HepG2 (cell line): Measurements from ENCODE around the gene VPS52. TPM values are rescaled to one million over a fixed set of nuclear protein-coding genes. Genes with fewer than 3 reads are reported as not detected.

Experiments
- DNMT1 ChIP-seq: sonication (generic); formaldehyde crosslinking; IDR thresholded peaks from 2 replicates; pipeline ENCODE4 v1.5.1; 2020; ENCODE audit warnings: mild to moderate bottlenecking, missing genetic modification reagents
- EZH2 ChIP-seq: conservative IDR thresholded peaks from 2 replicates; pipeline ENCODE4 v1.6.1; 2012; ENCODE audit warnings: mild to moderate bottlenecking, low read depth, low read length, moderate library complexity
- HBP1 ChIP-seq: IDR thresholded peaks from 2 replicates; pipeline ENCODE4 v1.6.1; 2016; ENCODE audit warnings: low read depth, control low read depth
- HHEX ChIP-seq: IDR thresholded peaks from 2 replicates; pipeline ENCODE4 v1.6.1; 2016; ENCODE audit warnings: control low read depth
- HOXA3 ChIP-seq: sonication (generic); formaldehyde crosslinking; IDR thresholded peaks from 2 replicates; pipeline ENCODE4 v1.5.0; 2020; ENCODE audit warnings: missing genetic modification reagents
- ISX ChIP-seq: sonication (generic); formaldehyde crosslinking; conservative IDR thresholded peaks from 2 replicates; pipeline ENCODE4 v1.5.0; 2020; ENCODE audit warnings: missing genetic modification reagents
- JUND ChIP-seq: sonication (generic); formaldehyde crosslinking; IDR thresholded peaks from 2 replicates; pipeline ENCODE4 v1.8.0; 2022; ENCODE audit warnings: mild to moderate bottlenecking, missing genetic modification reagents
- KAT8 ChIP-seq: IDR thresholded peaks from 2 replicates; pipeline ENCODE4 v1.6.1; 2016; ENCODE audit warnings: missing genetic modification reagents, missing compliant biosample characterization
- PRDM10 ChIP-seq: sonication (generic); formaldehyde crosslinking; IDR thresholded peaks from 2 replicates; pipeline ENCODE4 v1.4.0; 2020; ENCODE audit warnings: low read depth, missing genetic modification reagents
- TMF1 ChIP-seq: sonication (generic); formaldehyde crosslinking; IDR thresholded peaks from 2 replicates; pipeline ENCODE4 v1.8.1; 2022; ENCODE audit warnings: low read depth, missing genetic modification reagents
- ZFP36L2 ChIP-seq: sonication (generic); formaldehyde crosslinking; IDR thresholded peaks from 2 replicates; pipeline ENCODE4 v1.4.0; 2020; ENCODE audit warnings: missing genetic modification reagents
- ZFP90 ChIP-seq: sonication (generic); formaldehyde crosslinking; IDR thresholded peaks from 2 replicates; pipeline ENCODE4 v1.8.0; 2022; ENCODE audit warnings: missing genetic modification reagents, mild to moderate bottlenecking, inconsistent platforms, borderline replicate concordance
- ZNF224 ChIP-seq: sonication (generic); formaldehyde crosslinking; IDR thresholded peaks from 2 replicates; pipeline ENCODE4 v1.5.0; 2020; ENCODE audit warnings: mild to moderate bottlenecking, missing genetic modification reagents
- ZNF292 ChIP-seq: sonication (generic); formaldehyde crosslinking; IDR thresholded peaks from 2 replicates; pipeline ENCODE4 v1.8.1; 2022; ENCODE audit warnings: mild to moderate bottlenecking, low read depth, missing genetic modification reagents, borderline replicate concordance
- ZNF557 ChIP-seq: sonication (generic); formaldehyde crosslinking; IDR thresholded peaks from 2 replicates; pipeline ENCODE4 v1.4.0; 2020; ENCODE audit warnings: missing genetic modification reagents
- ZNF616 ChIP-seq: sonication (generic); formaldehyde crosslinking; IDR thresholded peaks from 2 replicates; pipeline ENCODE4 v1.5.0; 2020; ENCODE audit warnings: low read depth, mild to moderate bottlenecking, missing genetic modification reagents
- ZNF687 ChIP-seq: sonication (generic); formaldehyde crosslinking; IDR thresholded peaks from 2 replicates; pipeline ENCODE4 v1.5.1; 2020; ENCODE audit warnings: mild to moderate bottlenecking, missing genetic modification reagents, moderate library complexity
- ZNF724P ChIP-seq: sonication (generic); formaldehyde crosslinking; IDR thresholded peaks from 2 replicates; pipeline ENCODE4 v1.8.0; 2022; ENCODE audit warnings: missing genetic modification reagents, borderline replicate concordance
- polyA plus RNA-seq, 8 experiments: library from polyadenylated mRNA; depleted of rRNA in 3 of 8; stranded (reverse) in 7 of 8; unstranded in 1 of 8; fragments of >200 nt; fragmentation: Illumina TruSeq in 4 of 8; extraction: Trizol in 4 of 8; gene quantifications; 2 replicates each; pipeline versions ENCODE4 v1.2.1 to v1.2.3, GENCODE V29; 2011 to 2016; ENCODE audit warnings: low read depth in 4 of 8, missing spikeins in 1 of 8, mixed read lengths in 1 of 8; ENCODE audit not compliant: insufficient read depth in 1 of 8
- total RNA-seq, 5 experiments: library from RNA; depleted of rRNA; stranded (reverse); fragments of >200 nt; fragmentation: Illumina TruSeq; extraction: Trizol; gene quantifications; 2 replicates each; pipeline ENCODE4 v1.2.3, GENCODE V29; 2016; ENCODE audit warnings: low read depth in 1 of 5
- TF ChIP-seq, protein P1 (sequence below): sonication (generic); formaldehyde crosslinking; IDR thresholded peaks from 2 replicates; pipeline ENCODE4 v1.4.0; 2020; ENCODE audit warnings: mild to moderate bottlenecking, low read depth, missing genetic modification reagents

The VPS52 gene
- total and polyA plus RNA-seq, 2 of the 13 experiments (the other 11 are each of a cell fraction or from before 2014, with no cell fraction given) = 48.9 to 85.5 TPM

DNA sequence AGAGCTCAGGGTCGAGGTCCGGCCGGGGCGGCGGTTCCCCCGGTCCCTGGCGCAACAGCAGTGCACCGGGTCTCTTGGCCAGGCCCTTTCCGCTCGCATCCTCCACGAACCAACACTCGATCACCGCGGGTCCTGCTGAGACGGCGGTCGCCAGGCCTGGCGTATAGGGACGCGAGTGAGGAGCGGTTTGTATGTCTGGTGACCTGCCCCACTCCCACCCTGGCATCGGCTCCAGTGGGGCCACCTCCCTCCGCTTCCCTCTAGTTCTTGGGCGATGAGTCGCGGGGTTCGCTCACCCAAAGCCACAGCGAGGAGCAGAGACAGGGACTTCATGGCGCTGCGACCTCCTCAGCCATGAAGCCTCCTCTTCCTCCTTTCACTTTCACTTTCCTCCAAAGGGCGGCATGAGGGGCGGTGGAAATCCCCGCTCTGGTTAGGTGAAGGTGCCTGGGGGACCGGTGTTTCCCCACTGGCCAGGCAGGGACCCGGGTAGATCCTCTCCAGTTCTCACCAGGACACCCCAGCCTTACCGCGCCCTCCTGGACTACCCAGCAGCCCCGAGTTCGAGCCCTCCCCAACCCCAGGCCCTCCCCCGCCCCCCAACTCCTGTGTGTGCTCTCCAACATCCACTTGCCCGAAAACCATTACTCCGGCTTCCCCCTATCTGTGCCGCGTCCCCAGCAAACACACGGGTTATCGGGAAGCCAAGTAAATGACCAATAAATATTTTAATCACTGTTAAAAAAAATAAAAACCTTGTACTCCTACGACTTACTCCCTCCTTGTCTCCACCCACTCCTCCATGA, 42.2 kb upstream of the VPS52 start, which contains the start of gene TAPBP (continued):
- peak; percentile 19; the same call in 1 of the 2 replicates for TF ChIP-seq PRDM10
- TF ChIP-seq, protein P1, sequence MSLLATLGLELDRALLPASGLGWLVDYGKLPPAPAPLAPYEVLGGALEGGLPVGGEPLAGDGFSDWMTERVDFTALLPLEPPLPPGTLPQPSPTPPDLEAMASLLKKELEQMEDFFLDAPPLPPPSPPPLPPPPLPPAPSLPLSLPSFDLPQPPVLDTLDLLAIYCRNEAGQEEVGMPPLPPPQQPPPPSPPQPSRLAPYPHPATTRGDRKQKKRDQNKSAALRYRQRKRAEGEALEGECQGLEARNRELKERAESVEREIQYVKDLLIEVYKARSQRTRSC (CRISPR knock-in tag) = no peak; the same call in 1 of the 2 replicates
- TF ChIP-seq ZNF292 (CRISPR knock-in tag) = 0 out of 2 replicates have a peak, but pooled peaks have one; percentile 33
- TF ChIP-seq HOXA3 (CRISPR knock-in tag) = peak; percentile 20; the same call in 1 of the 2 replicates
- no peak for TF ChIP-seq DNMT1 (CRISPR knock-in tag)
- no peak for TF ChIP-seq ZNF557 (CRISPR knock-in tag)
- peak; percentile 77 for TF ChIP-seq ZNF687
- no peak for TF ChIP-seq TMF1 (CRISPR knock-in tag)
- no peak for TF ChIP-seq HBP1 (CRISPR knock-in tag)
- TF ChIP-seq JUND (CRISPR knock-in tag) = no peak
- 0 out of 2 replicates have a peak, but pooled peaks have one; percentile 20 for TF ChIP-seq ZNF616
- TF ChIP-seq HHEX (CRISPR knock-in tag) = peak; percentile 36; the same call in 1 of the 2 replicates
- 0 out of 2 replicates have a peak, but pooled peaks have one; percentile 43 for TF ChIP-seq ZNF224 (CRISPR knock-in tag)
- peak; percentile 85; the same call in 1 of the 2 replicates for TF ChIP-seq ZNF724P
- no peak for TF ChIP-seq ISX (CRISPR knock-in tag)
- no peak for TF ChIP-seq EZH2
- TF ChIP-seq KAT8 (CRISPR knock-in tag) = peak; percentile 48; the same call in 1 of the 2 replicates
- TF ChIP-seq ZFP36L2 (CRISPR knock-in tag) = 0 out of 2 replicates have a peak, but pooled peaks have one; percentile 47
- TF ChIP-seq ZFP90 (CRISPR knock-in tag) = 0 out of 2 replicates have a peak, but pooled peaks have one; percentile 42
